ENCODE data around the gene GLT6D1.

Gene GLT6D1

DNA sequence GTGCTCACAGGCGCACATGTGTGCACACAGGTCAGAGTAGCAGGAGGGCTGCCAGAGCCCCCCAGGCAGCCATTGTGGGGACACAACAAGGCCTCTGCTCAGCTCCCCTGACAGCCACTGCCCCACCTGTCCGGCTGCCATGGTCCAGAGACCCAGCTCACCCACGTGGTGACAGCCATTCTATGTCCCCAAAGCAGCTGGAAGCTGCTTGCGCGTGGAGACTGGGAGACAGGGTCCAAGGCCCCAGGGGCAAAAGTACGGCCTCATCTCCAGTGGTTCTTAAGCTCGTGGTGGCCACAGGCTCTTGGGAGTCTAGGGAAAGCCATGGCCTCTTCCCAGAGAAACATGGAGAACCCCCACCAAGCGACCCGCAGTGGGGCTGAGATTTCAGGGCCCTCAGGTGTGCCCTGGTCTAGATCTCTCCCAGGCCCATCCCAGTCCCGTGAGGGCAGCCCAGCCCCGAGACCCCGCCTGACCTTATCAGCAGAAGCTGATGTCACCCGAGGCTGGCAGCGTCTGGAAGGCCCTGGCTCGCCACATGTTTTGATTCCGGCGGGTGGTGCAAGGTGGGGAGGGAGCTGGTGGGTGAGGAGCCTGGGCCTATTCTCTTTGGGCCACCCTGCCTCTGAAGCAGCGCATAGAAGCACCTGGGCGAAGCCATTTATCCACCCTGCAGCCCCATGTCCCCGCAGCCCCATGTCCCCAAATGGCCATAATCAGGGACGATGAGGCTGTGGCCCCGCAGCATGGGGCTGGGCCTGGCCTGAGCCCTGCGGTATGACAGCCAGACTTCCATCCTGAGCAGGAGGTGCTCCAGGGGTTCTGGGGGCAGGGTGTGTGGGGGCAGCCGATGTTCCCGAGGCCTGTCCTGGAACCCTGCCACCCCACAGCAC lies 31.7 kb downstream of the GLT6D1 start:
- no peak for DNase-seq

DNA sequence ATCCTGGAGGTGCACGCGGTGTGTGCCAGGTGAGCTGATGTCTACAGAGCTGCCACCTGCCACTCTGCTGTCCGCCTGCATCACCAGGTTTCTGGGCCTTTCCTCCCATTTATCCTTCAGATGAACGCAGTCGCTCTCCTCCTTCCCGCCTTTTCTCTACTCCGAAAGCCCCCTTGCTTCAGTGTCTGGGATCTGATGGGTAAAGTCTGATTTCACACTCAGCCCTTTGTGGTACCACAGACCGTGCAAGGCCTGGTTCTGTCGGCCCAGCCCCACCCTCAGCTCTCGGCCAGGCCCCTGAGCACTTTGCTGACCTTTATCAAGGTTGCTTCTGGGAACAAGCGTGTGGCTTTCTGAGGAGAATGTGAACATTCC lies 32.5 kb downstream of the GLT6D1 start:
- DNase-seq, result no peak

DNA sequence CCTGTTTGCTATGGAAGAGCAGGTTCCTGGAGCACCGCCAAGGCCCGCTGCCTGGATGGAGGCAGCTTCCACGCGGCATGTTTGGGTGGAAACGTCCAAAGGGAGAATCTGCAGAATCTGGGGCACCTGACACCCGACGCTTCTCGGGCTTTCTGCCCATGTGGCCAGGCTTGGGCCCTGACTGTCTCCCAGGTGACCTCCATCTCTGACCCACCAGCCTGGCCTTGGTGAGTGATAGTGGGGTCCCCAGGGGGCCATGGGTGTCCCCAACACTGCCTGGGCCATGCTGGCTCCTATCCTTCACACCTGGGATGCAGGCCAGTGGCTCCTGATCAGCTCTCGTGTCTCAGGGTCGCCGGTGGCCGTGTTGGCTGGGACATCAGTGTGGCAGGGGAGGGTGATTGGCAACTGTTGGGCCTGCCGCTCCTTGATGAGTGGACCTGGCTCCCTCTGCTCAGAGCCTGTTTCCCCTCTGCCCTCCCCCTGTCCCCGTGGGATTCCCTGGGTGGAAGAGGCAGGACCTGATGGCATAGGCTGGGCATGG lies 34.0 kb downstream of the GLT6D1 start:
- no peak for DNase-seq

DNA sequence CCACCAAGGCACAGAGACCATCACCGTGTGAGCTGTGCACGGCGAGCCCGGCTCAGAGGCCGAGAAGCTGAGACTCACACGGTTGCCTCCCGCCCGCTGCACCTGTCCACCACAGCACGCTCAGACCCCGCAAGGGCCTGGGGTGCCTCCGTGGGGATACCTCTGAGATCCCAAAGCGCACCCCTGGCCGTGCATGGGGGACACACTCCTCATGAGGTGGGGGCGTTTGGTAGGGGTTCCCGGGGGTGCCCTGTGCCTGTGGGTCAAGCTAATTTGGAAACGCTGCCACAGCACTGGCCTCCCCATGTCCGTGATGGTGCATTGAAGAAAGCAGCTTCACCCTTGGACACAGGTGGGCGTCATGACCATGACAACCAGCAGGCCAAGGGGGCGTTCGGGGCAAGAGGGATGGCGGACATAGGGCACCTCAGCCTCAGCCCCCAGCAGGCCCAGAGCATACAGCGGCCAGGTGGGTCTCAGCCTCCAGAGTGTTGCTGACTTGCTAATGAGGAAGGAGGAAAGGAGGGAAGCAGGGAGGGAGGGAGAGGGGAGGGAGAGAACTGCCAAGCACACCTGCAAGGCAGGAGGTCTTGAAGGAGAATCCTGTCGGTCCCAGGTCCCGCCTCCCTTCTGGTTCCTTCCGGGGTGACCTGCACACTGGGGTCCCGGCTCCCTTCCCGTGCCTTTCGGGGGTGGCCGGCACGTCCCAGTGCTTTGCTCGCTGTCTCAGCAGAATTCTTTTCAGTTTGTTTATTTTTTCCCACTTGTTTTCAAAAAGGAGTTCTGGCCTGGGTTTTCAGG lies 34.7 kb downstream of the GLT6D1 start:
- no peak for DNase-seq

DNA sequence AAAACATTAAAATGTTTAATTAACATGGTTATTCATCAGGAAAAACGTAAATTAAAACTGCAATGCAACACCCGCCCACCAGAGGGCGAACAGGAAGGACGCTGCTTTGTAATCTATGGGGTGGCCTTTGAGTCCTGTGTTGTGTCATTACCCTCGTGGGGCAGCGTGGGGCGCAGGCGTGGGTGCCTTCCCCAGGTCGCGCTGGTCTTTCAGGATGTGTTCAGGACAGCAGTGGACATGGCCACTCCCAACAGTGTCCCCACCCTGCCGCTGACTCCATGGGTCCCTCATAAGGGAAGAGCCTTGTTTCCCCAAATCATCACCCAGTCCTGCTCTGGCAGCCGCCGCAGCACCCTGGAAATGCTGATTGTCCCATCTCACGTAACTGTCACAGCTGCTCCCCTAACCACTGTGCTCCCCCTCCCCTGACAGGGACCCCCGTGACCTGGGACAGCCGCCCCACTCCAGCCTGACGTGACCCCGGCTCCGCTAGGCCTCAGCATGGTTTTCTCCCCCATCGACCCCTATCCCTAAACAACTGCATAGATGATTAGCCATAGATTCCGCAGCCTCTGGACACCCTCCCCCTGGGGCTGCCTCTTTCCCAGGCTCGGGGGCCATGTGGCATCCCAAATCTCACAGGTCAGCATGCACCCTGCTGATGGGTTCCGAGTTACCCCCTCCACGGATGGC lies 36.4 kb downstream of the GLT6D1 start:
- DNase-seq, result peak in 1 of 2 experiments; percentile 5

DNA sequence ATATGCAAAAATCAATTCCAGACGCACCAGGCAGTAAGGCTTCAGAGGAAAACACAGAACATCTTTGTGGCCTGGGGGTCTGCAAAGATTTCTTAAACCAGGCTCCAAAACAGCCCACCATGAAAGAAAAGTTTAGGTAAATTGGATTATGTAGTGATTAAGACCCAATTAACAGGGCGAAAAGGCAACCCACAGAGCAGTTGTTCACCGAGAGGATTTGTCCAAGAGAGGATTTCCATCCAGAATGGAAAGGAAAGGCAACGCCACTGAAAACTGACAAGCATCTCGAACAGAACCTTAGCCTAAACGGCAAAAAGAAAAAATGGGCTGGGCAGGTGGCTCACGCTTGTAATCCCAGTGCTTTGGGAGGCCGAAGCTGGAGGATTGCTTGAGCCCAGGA lies 37.4 kb downstream of the GLT6D1 start:
- no peak for DNase-seq

DNA sequence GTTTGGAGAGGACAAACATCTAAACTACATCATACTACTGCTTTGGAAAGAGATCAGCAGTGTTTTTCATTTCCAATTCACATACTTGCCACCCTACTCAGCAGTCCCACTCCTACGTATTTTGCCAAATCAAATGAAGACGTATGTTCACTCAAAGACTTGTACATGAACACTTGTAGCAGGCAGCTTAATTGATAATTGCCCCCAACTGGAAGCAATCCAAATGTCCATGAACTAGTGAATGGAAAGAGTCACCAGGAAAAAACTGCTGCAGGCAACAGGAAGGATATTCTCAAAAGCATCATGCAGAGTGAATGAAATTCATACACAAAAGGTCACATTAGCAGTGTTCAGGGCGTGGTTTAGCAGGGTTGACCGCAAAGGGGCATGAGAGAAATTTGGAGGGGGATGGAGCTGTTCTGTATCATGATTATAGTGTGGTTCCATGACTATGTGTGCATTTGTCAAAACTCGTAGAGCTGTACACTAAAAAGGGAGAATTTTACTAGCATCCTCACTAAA lies 39.0 kb downstream of the GLT6D1 start:
- DNase-seq, result no peak

DNA sequence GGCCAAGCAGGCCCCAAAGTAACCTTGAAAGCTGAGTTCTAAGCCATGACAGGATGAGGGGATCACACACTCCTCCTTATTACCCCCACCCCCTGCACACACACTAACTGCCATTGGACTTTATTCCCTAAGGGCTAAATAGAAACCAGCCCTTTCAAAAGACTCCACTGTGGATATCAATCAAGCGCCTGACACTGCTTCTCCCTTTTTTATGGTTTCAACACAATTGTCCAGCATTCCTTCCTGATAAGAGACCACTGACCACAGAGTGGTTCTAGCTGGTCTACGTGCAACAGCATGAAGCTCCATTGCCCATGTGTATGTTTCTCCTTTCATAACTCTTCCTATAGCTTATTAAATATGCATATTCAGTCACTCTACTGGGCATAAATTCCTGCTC lies 43.1 kb downstream of the GLT6D1 start:
- no peak for DNase-seq

DNA sequence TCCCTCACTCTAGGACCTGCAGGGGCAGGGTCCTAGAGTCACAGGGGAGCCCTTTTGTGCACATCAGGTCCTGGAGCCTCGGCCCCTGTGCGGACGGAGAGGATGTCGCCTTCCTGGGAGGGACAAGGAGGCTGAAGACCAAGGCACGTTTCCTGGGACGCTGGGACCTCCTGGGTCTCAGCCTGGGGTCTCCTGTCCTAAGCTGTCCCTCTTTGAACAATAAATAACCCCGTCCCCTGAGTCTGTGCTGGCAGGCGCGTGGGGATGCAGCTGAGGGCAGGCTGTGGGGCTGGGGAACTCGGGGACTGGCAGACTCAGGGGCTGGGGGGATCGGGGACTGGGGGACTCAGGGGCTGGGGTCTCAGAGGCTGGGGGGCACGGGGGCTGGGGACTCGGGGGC lies 46.7 kb downstream of the GLT6D1 start:
- DNase-seq, result no peak

DNA sequence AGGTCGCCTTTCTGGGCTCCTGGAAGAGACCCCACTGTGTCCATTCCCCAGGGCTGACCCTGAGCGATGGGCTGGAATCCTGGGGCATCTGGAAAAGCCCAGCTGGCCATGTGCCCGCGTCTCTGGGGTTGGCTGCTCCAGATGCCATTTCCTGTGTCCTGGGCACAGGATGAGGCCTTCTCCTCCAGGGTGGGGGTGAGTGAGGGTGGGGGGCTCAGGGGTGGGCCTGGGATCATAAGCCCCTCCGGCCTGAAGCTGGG lies 47.1 kb downstream of the GLT6D1 start:
- no peak for DNase-seq

DNA sequence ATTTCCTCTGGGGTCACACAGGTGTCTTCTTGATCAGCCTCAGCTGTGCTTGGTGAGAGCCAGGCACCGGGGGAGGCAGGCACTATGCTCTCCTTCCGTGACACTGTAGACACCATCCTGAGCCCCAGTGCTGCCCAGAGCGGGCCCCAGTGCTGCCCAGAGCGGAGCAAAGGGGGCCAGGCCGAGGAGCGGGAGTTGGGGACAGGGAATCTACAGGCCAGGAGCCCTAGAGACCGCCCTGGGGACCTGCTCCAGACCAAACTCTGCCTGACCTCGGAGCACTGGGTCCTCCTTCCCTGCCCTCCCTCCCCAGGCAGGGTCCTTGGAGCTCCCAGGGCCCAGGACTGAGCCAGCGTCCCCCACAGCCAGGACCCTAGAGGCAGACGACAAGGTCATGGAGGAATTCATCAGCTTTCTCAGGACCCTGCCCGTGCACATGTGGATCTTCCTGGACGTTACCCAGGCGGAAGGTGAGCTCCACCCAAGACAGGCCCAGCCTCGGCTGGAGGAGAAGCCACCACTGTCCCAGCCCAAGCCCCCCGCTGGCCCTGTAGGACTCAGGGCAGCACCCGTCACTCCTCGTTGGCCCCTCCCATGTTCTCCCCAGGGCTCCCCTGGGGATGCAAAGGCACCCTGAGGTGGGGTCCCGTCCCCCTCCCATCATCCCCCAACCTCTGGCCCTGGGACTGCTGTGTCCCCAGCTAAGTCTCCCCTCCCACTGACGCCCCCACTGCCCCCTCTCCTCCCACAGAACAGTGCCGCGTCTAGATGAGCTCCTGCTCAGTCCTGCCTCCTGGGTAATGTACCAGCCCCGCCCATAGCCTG lies 47.6 kb downstream of the GLT6D1 start:
- no peak for DNase-seq

DNA sequence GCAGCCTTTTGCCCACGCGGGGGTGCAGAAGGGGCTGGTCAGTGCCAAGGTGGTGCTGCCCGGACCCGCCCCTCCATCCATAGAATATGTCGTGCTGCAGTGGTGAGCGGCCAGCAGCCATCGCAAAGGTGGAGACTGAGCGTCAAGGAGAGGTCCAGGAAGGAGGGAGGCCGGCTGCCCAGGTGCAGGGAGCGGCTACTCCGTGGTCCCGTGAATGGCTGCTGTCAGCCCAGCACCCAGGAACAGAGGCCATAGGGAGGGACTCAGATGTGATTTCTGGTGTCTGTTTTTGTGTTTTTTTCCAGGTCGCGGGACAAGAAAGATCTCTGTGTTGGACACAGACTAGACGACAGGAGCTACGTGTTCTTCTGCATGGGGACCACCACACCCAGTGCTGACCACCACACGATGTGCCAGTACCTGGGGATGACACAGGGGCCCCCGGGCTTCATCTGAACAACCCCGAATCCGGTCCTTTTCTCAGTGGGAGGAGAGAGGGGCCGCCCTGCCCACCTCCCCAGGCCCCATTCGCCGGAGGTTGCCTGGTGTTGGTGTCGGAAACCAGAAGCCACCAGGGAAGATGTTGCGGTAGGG lies 48.8 kb downstream of the GLT6D1 start:
- no peak for DNase-seq

DNA sequence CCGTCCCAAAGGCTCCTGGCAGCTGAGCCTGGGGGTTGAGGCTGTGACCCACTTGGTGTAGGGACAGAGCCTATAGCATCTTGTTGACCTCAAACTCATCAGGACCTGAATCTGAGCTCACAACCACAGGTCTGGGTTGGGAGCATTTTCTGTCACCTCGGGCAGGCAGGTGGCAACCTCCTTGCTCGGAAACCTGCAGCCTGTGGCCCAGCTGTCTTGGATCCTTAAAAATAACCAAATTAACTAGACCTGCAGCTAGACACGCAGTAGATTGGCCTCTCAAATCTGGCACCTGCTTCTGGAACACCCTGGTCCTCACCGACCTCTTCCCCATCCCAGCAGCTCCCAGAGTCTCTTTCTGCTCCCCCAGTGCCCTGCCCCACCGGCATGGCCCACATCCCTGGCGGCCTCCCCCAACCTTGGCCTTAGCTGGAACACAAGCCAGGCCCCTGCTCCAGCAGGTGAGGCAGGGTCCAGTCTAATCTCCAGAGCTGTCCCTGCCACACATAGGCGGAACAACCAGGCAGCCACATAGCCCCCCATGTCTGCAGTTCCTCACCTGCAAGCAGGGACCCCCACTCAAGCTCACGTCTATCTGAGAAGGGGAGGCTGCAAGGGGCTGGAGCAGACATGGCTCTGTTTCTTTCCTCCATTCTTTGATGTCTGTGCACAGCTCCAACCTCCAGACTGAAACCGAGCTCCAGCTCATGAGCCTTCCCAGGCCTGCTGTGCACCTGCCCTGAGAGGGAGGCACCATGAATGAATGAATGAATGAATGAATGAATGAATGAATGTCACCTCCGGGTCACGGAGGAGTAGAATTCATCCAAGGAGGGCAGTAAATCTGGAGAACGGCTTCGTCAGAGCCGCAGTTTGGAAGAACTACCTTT lies 49.5 kb downstream of the GLT6D1 start:
- DNase-seq, result no peak

DNA sequence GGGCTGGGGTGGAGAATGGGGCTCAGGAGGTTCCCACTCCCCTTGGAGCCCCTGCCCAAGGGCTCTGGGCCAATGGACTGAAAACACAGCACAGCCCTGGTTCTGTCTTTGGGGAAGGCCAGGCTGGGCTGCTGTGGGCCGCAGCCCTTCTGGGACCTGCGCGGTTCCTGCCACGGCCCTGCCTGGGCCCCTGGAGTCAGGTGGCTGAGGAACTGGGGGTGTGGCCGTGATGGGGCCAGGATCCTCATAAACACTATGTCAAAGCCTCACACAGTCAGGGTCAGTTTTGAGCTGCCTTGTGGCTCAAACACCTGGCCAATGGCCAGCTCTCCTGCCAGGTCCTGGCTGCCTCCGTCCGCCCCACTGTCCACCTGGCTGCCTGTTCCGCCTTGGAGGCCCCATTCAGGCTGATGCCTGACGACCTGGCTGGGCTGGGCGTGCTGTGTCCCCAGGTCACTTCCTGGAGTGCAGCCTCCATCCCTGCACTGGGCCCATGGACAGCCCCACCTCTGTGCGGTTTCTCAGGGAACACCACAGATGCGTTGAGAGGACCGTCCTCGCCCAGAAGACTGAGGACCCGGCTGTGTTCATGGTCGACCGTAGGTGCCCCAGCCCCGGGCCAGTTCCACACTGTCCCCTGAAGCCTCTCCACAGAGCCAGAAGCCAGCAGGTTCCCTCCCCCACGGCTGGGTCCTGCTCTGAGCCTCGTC lies 50.3 kb downstream of the GLT6D1 start:
- no peak for DNase-seq

DNA sequence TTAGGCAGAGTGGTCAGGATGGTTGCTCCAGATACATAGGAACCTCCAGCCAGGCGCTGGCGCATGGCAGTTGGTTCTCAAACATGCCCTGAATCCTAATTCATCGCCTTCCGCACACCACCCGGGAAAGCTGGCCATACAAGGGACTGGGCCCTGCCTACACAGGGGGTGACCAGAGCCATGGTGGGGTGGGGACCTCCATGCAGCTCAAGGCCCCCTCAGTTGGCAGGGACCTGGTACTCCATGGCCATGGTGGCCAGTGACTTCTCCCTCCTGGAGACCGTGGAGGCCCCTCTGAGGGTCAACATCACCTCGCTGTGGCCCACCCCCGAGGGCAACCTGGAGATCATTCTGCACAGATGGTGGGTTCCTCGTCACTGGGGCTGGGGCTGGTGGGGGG lies 51.0 kb downstream of the GLT6D1 start:
- no peak for DNase-seq

DNA sequence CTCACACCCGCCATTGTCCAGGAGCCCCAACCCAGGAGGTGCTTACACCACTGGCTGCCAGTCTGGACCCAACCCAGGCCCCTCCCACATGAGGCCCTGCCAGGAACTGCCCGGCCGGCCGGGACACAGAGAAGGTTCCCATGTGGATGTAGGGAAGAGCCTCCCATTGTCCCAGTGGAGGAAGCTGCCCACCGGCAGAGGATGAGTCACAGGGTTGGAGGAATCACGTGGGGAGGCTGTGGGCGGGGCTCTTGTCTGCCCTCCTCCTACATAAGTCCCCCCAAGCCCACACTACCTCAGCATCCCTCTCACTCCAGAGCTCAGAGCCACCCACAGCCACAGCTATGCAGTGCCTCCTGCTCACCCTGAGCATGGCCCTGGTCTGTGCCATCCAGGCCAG lies 51.7 kb downstream of the GLT6D1 start:
- no peak for DNase-seq

DNA sequence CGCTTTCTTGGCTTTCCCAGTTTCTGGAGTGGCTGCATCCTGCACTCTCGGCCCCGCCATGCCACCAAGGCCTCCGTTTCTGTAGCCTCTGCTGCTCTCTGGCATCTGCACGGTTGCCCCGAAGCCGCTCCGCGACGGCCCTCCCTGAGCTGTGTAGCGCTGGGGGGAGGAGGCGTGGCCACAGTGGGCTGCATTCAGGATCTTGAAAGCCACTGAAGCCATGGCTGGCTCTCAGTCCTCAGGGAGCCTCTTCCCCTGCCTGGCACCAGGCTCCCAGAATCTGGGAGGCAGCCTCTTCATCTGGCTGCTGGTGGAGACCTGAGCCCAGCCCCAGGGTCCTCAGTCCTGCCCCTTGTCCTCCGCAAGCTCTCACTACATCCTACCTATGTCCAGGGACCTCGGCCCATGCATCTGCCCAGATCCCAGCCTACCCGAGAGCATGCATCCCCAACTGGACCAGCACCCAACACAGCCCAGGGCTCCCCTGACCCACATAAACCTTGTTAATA lies 52.7 kb downstream of the GLT6D1 start:
- no peak for DNase-seq

DNA sequence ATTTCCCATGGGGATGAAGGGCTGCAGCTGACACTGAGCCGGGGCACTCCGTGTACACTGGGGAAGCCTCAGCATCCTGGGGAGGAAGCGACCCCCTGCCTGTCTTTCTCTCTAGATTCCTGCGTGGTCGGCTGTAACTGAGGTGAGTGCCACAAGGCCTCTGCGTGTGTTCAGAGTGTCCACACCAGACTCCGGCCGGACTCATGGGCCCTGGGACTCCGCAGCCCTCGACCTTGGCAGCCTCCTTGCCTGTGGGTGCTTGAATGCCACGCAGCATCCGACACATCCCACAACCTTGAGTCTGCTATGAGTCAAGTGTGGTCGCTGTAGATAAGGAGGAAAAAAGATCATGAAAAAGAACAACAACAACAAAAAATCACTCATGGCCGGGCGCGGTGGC lies 54.4 kb downstream of the GLT6D1 start:
- no peak for DNase-seq

DNA sequence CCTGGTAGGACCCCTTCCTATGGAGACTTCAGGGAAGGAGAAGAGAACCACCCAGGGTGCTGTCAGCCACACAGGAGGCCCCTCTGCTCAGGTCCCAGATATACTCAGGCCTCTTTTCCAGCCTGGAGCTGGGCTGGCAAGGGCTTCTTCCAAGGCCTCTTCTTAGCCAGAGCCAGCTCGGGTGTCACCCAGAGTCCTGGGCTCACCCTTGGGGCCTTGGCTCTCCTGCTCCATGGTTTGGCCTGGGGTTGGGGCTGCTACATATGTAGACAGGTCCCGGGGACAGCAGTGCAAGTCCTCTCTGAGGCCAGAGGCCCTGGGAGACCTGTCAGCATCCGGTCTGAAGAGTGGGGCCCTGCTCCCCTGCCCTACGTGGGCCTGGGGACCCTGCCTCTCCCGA lies 55.0 kb downstream of the GLT6D1 start:
- no peak for DNase-seq

DNA sequence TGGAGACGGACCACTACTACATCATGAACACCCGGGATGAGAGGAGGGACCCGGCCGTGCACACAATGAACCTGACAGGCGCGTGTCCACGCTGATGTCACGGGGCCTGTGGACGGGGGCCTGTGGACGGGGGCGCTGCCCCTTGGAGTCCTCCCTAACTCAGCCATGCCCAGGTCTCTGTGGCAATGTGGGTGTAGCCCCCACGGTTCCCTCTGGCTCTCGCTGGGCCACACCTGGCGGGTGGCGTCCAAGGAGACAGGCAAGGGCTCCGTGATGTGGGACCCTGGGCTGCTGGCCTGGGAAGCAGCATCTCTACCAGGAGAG lies 55.7 kb downstream of the GLT6D1 start:
- DNase-seq, result no peak
